ENCODE results near the gene PLXNA1. TPM values are rescaled to one million over a fixed set of nuclear protein-coding genes. Genes with fewer than 3 reads are reported as not detected.

Gene PLXNA1
- total RNA-seq, 4 donors from 2014 or later, result 20.8 to 56.7 (median 27.7) TPM

GRCh38 chr3:127018306-127018828 lies 35.5 kb downstream of the PLXNA1 start:
- no peaks in the 10 kb centered on the region for H3K9me3 ChIP-seq
- no peaks in the 10 kb centered on the region for H3K27me3 ChIP-seq
- H3K4me1 ChIP-seq, result no peaks in the 10 kb centered on the region
- H3K4me3 ChIP-seq, result no peak overlapping the region
- in situ Hi-C loops (cut with MboI; ENCODE audit: low pct_ligation_motif_present in 1 of 4, low pct_unique_long_range_greater_than_20kb in 1 of 4, low sequenced_read_pairs in 3 of 4) (no loop called here), intact Hi-C loops (cut with DNase I; ENCODE audit: low total_unique reads) (no loop called here)
- H3K36me3 ChIP-seq, result peaks cover 0 to 22% (median 0%) of the 10 kb centered on the region in 4 donors
- TF ChIP-seq CTCF (IDR thresholded peaks at IDR 0.05), result no peak
- no peak for TF ChIP-seq EP300 (IDR thresholded peaks at IDR 0.05; ENCODE audit: low read depth)
- TF ChIP-seq POLR2A (IDR thresholded peaks at IDR 0.05), result no peak
- TF ChIP-seq POLR2AphosphoS5 (IDR thresholded peaks at IDR 0.05), result no peak
- no peak for DNase-seq
- 95% methylated on average over 20 of the region's 20 CpGs; no CpG with 5 or more reads in 1 of the 2 donors for WGBS, 2 donors (ENCODE audit: low coverage in 1 of 2)
- no peak overlapping the region for H3K27ac ChIP-seq

GRCh38 chr3:127019449-127019848 lies 36.5 kb downstream of the PLXNA1 start:
- no peaks in the 10 kb centered on the region for H3K9me3 ChIP-seq
- no peaks in the 10 kb centered on the region for H3K27me3 ChIP-seq
- in situ Hi-C loops (cut with MboI; ENCODE audit: low pct_ligation_motif_present in 1 of 4, low pct_unique_long_range_greater_than_20kb in 1 of 4, low sequenced_read_pairs in 3 of 4) (no loop called here), intact Hi-C loops (cut with DNase I; ENCODE audit: low total_unique reads) (no loop called here)
- no peaks in the 10 kb centered on the region for H3K4me1 ChIP-seq
- no peak for DNase-seq
- peaks cover 0 to 22% (median 0%) of the 10 kb centered on the region in 4 donors for H3K36me3 ChIP-seq
- no peak overlapping the region for H3K27ac ChIP-seq
- 91% methylated on average over 8 of the region's 8 CpGs; no CpG with 5 or more reads in 1 of the 2 donors for WGBS, 2 donors (ENCODE audit: low coverage in 1 of 2)
- no peak overlapping the region for H3K4me3 ChIP-seq
- TF ChIP-seq POLR2AphosphoS5 (IDR thresholded peaks at IDR 0.05), result no peak
- TF ChIP-seq POLR2A (IDR thresholded peaks at IDR 0.05), result no peak
- TF ChIP-seq EP300 (IDR thresholded peaks at IDR 0.05; ENCODE audit: low read depth), result no peak
- no peak for TF ChIP-seq CTCF (IDR thresholded peaks at IDR 0.05)

DNA sequence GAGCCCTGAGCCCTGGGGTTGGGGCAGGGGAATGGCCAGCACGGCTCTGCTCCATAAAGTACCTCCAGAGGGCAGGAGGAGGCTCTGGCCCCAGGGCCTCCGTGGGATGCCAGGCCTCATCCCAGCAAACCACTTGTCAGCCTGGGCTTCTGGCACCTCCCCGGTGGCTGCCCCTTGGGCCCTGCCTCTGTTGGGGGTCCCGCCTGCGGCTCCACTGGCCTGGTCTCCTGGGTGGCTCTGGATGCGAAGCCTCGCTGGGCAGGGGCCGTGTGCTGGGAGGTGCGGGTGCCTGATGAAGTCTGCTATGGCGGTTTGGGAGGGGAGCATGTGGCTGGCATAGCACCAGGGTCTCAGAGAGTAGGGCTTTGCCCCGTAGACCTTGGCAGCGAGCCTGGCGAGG lies 37.6 kb downstream of the PLXNA1 start:
- in situ Hi-C loops (cut with MboI; ENCODE audit: low pct_ligation_motif_present in 1 of 4, low pct_unique_long_range_greater_than_20kb in 1 of 4, low sequenced_read_pairs in 3 of 4) (no loop called here), intact Hi-C loops (cut with DNase I; ENCODE audit: low total_unique reads) (no loop called here)
- 94% methylated on average over 12 of the region's 13 CpGs; no CpG with 5 or more reads in 1 of the 2 donors for WGBS, 2 donors (ENCODE audit: low coverage in 1 of 2)
- no peak for DNase-seq
- H3K36me3 ChIP-seq, result peaks cover 0 to 22% (median 0%) of the 10 kb centered on the region in 4 donors
- no peak for TF ChIP-seq CTCF (IDR thresholded peaks at IDR 0.05)
- no peak for TF ChIP-seq POLR2AphosphoS5 (IDR thresholded peaks at IDR 0.05)
- no peak for TF ChIP-seq EP300 (IDR thresholded peaks at IDR 0.05; ENCODE audit: low read depth)
- no peak for TF ChIP-seq POLR2A (IDR thresholded peaks at IDR 0.05)
- no peaks in the 10 kb centered on the region for H3K4me1 ChIP-seq
- no peaks in the 10 kb centered on the region for H3K27me3 ChIP-seq
- H3K27ac ChIP-seq, result no peak overlapping the region
- no peaks in the 10 kb centered on the region for H3K9me3 ChIP-seq
- no peak overlapping the region for H3K4me3 ChIP-seq

DNA sequence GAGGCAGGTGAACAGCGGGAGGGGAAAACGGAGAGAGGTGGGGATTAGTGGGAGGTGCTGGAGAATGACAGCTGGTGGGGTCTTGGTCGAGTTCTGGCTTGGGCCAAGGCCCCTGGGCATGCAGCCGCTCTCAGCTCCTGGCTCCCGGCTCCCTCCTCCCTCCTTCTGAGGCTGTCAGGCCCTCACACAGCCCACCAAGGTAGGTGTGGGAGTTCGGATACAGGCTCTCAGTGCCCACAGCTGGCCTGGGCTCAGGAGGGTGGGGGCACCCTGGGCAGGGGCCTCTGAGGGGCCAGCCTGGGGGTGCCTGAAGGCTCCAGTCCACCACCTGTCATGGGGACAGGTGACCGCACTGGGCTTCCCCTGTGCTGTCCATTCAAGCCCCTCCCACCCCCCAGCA lies 39.9 kb downstream of the PLXNA1 start:
- TF ChIP-seq POLR2A (IDR thresholded peaks at IDR 0.05) (no peak), POLR2AphosphoS5 (IDR thresholded peaks at IDR 0.05) (no peak), EP300 (IDR thresholded peaks at IDR 0.05; ENCODE audit: low read depth) (no peak), CTCF (IDR thresholded peaks at IDR 0.05) (no peak)
- no peak overlapping the region for H3K27ac ChIP-seq
- no peaks in the 10 kb centered on the region for H3K9me3 ChIP-seq
- WGBS, 2 donors (ENCODE audit: low coverage in 1 of 2), result 81 to 100% methylated on average over 2 to 6 of the region's 7 CpGs
- in situ Hi-C loops (cut with MboI; ENCODE audit: low pct_ligation_motif_present in 1 of 4, low pct_unique_long_range_greater_than_20kb in 1 of 4, low sequenced_read_pairs in 3 of 4), result no loop called here
- DNase-seq, result no peak
- peaks cover 0 to under 1% (median under 1%) of the 10 kb centered on the region in 4 donors for H3K4me1 ChIP-seq
- H3K36me3 ChIP-seq, result peaks cover 0 to 16% (median 0%) of the 10 kb centered on the region in 4 donors
- intact Hi-C loops (cut with DNase I; ENCODE audit: low total_unique reads), result no loop called here
- H3K4me3 ChIP-seq, result no peak overlapping the region
- H3K27me3 ChIP-seq, result no peaks in the 10 kb centered on the region

All from transverse colon (tissue), 4 donors.